Muscle of back (tissue), 13 donors: ENCODE results near the gene PDIA5. TPM values are rescaled to one million over a fixed set of nuclear protein-coding genes. Genes with fewer than 3 reads are reported as not detected.

Experiments
- DNase-seq, 3 donors: peaks; one replicate each; pipeline versions ENCODE4 v3.0.0 to v3.0.0-alpha.2; 2013
- long read RNA-seq, 9 donors: transcript quantifications; one replicate each; lab custom pipeline, GENCODE V29; 2026
- polyA plus RNA-seq, 10 donors: library from polyadenylated mRNA; unstranded; fragments of 120-200 nt; gene quantifications; one replicate each; pipeline ENCODE4 v1.2.1, GENCODE V29; 2013; ENCODE audit not compliant: insufficient read length in 10 of 10

Gene PDIA5
- polyA plus RNA-seq = 10 to 100 TPM; 18.4 to 29.2 (median 25.1) TPM
- long read RNA-seq, donor 1, transcript PDIA5-201 (17 exons, 1,799 nt) = major isoform, 6 of 6 reads
- long read RNA-seq, donor 1, partial matches to known transcripts = 0 of 6 reads
- long read RNA-seq, donor 1, other reads (novel, unspliced or antisense) = 0 of 6 reads
- long read RNA-seq, donor 2, partial matches to known transcripts = 0 of 1 reads
- long read RNA-seq, donor 2, other reads (novel, unspliced or antisense) = 0 of 1 reads
- long read RNA-seq, donor 3 = 0 reads
- long read RNA-seq, donor 4, partial matches to known transcripts = 0 of 3 reads
- long read RNA-seq, donor 4, other reads (novel, unspliced or antisense) = 0 of 3 reads
- long read RNA-seq, donor 5, transcript PDIA5-201 (17 exons, 1,799 nt) = major isoform, 5 of 5 reads
- long read RNA-seq, donor 5, partial matches to known transcripts = 0 of 5 reads
- long read RNA-seq, donor 5, other reads (novel, unspliced or antisense) = 0 of 5 reads
- long read RNA-seq, donor 6, transcript PDIA5-201 (17 exons, 1,799 nt) = major isoform, 7 of 7 reads
- long read RNA-seq, donor 6, partial matches to known transcripts = 0 of 7 reads
- long read RNA-seq, donor 6, other reads (novel, unspliced or antisense) = 0 of 7 reads
- long read RNA-seq, donor 7, partial matches to known transcripts = 0 of 2 reads
- long read RNA-seq, donor 7, other reads (novel, unspliced or antisense) = 0 of 2 reads
- long read RNA-seq, donor 8, partial matches to known transcripts = 0 of 3 reads
- long read RNA-seq, donor 8, other reads (novel, unspliced or antisense) = 0 of 3 reads
- long read RNA-seq, donor 9 = 0 reads

- DNase-seq = peak; percentile 91 to 95 (median 91)
Observed at GRCh38 chr3:123066896-123067688, at the start of gene PDIA5. Gene PDIA5 (plus strand): TSS chr3:123067025. CDS start chr3:123067165, 140 bp downstream.

- DNase-seq = no peak
Observed at GRCh38 chr3:123018683-123019082, 48.1 kb upstream of the PDIA5 start.

GRCh38 chr3:123019161-123019560 lies 47.7 kb upstream of the PDIA5 start:
- no peak for DNase-seq

GRCh38 chr3:123019591-123019990 lies 47.2 kb upstream of the PDIA5 start:
- no peak for DNase-seq

- no peak for DNase-seq
Observed at GRCh38 chr3:123020709-123021108, 46.1 kb upstream of the PDIA5 start.

- DNase-seq = no peak
Observed at GRCh38 chr3:123021388-123021787, 45.4 kb upstream of the PDIA5 start.

- DNase-seq = no peak
Observed at GRCh38 chr3:123021996-123022510, 44.8 kb upstream of the PDIA5 start.

- DNase-seq = no peak
Observed at GRCh38 chr3:123024056-123024455, 42.8 kb upstream of the PDIA5 start.

- peak in 1 of 3 donors; percentile 58 for DNase-seq
Observed at GRCh38 chr3:123025642-123026521, 40.9 kb upstream of the PDIA5 start.

GRCh38 chr3:123026565-123027291 lies 40.1 kb upstream of the PDIA5 start:
- peak in 2 of 3 donors; percentile 13 to 68 for DNase-seq

GRCh38 chr3:123027292-123028232 lies 39.3 kb upstream of the PDIA5 start, which contains the start of gene SEMA5B:
Gene SEMA5B (minus strand): TSS chr3:123027763. CDS start chr3:122961263, 66,500 bp downstream.
- DNase-seq = peak; percentile 23 to 89 (median 65)

GRCh38 chr3:123028233-123028828 lies 38.5 kb upstream of the PDIA5 start:
- peak; percentile 73 to 91 (median 77) for DNase-seq

- no peak for DNase-seq
Observed at GRCh38 chr3:123031051-123031450, 35.8 kb upstream of the PDIA5 start.

GRCh38 chr3:123032057-123032456 lies 34.8 kb upstream of the PDIA5 start:
- DNase-seq = no peak

- DNase-seq = no peak
Observed at GRCh38 chr3:123034120-123034519, 32.7 kb upstream of the PDIA5 start.

- DNase-seq = no peak
Observed at GRCh38 chr3:123034996-123035395, 31.8 kb upstream of the PDIA5 start.

- no peak for DNase-seq
Observed at GRCh38 chr3:123036352-123037014, 30.3 kb upstream of the PDIA5 start.

- no peak for DNase-seq
Observed at GRCh38 chr3:123037015-123037375, 29.8 kb upstream of the PDIA5 start.
